AG09309 (cell line): ENCODE results near the gene CBARP.

Experiments
- DNase-seq: peaks from one replicate; pipeline ENCODE4 v3.0.0-alpha.2; 2010; ENCODE audit warnings: low read depth
- H3K4me3 ChIP-seq: 2 replicates; pipeline ENCODE4 v1.5.1; 2011; ENCODE audit warnings: mild to moderate bottlenecking, low read depth, low read length, moderate library complexity; ENCODE audit not compliant: control insufficient read depth
- CTCF ChIP-seq: IDR thresholded peaks from 2 replicates; pipeline ENCODE4 v1.5.1; 2011; ENCODE audit warnings: mild to moderate bottlenecking, low read depth, low read length, inconsistent platforms; ENCODE audit not compliant: insufficient read depth, control insufficient read depth; ENCODE audit errors: missing control alignments

The CBARP gene

GRCh38 chr19:1226227-1226518 is 11.6 kb downstream of the CBARP start:
- no peak for DNase-seq
- H3K4me3 ChIP-seq: no peak overlapping the region
- no peak for TF ChIP-seq CTCF

GRCh38 chr19:1225440-1226226 is 12.2 kb downstream of the CBARP start:
- no peak for DNase-seq
- no peak overlapping the region for H3K4me3 ChIP-seq
- no peak for TF ChIP-seq CTCF

GRCh38 chr19:1224847-1225246 is 13.0 kb downstream of the CBARP start:
- no peak overlapping the region for H3K4me3 ChIP-seq
- TF ChIP-seq CTCF: no peak

GRCh38 chr19:1224047-1224825 is 13.6 kb downstream of the CBARP start:
- H3K4me3 ChIP-seq: no peak overlapping the region
- DNase-seq: no peak
- TF ChIP-seq CTCF: no peak

More at GRCh38 chr19:1224847-1225246, 13.0 kb downstream of the CBARP start:
- no peak for DNase-seq

GRCh38 chr19:1223018-1223855 is 14.6 kb downstream of the CBARP start:
- H3K4me3 ChIP-seq: no peak overlapping the region
- peak; percentile 52 for TF ChIP-seq CTCF
- no peak for DNase-seq

- DNase-seq: no peak
- TF ChIP-seq CTCF: no peak
- H3K4me3 ChIP-seq: no peak overlapping the region
Measured at GRCh38 chr19:1222394-1222793, 15.4 kb downstream of the CBARP start.
